8988T (cell line): ENCODE measurements around the gene HEATR9.

Source experiments
- DNase-seq: peaks from one replicate; pipeline ENCODE4 v3.0.0; 2011

HEATR9 gene

DNA sequence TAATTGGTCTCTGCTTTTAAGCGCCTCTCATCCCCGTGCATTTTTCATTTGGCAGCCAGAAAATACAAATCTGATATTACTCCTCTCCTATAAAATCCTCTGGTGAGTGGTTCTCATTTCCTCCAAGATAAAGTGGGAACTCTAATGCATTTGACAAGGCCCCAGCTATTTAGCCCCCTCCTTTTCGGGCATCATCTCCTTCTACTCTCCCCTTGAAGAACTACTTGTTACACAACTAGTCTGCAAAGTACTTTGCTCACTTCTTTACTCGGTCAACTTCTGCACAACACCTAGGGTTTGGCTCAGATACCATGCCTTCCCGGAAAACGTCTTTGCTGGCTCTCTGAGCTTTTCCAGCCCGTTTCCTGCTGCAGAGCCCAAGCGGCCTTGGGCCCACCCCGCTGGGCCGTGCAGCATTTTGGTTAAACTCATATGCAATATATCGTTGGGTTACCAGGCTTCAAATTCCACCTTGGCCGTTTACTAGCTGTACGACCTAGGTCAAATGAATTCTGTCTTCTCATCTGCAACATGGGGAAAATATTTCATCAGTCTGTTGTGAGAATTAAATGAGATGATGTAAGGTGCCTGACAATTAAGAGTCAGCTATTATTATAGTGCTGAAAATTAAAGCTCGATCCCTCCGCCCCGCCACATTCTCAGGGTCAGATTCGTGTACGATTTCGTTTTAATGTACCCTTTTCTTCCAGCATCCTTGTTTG, 60.3 kb downstream of the HEATR9 start:
- no peak for DNase-seq

DNA sequence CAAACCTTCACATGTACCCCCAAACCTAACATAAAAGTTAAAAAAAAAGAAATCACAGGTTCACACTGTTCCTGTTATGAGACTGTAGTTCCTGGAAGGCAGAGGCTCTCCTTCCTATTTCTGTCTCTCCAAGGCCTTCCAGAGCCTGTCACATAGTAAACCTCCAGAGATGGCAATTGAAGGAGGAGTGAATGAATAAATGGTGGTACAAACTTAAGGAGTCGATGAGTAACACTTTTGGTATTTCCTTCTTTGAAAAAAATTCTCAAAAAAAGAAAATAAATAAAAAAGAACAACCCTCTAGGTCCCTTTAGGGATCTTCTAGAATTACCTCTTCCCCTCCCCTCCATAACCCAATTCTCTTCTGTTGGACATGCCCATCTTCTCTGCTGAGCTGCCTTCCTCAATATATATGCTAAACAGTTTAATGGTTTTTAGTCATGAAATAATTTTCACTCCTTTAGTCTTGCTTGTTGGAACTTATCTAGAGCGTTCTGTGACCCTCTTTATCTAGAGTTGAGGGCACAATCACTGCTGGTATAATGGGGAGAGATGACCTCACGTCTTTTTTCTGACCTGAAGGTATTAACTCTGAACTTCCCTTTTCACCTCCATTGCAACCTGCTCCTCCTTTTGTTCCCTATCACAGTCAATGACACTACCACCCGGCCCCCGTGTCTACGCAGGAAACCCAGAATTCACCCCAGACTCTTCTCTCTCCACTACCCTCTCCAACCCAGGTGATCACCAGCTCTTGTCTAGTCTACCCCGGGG, 61.1 kb downstream of the HEATR9 start:
- no peak for DNase-seq
